Nucleus accumbens (tissue), 56 donors: ENCODE measurements around the gene ADGRV1.

ENCODE experiments used
- DNase-seq, 56 donors: peaks; one replicate each; lab custom pipeline; 2025; lab: John Stamatoyannopoulos, UW

ADGRV1 gene

GRCh38 chr5:90558344-90559192 is at the start of gene ADGRV1:
Gene ADGRV1, plus strand, starts transcription at chr5:90558797. Its CDS starts 99 bp downstream, at chr5:90558896.
- peak in 52 of 56 donors; percentile 8 to 82 (median 55) for DNase-seq

GRCh38 chr5:90510438-90510837 is 48.2 kb upstream of the ADGRV1 start:
- DNase-seq, result no peak

GRCh38 chr5:90514520-90514919 is 44.1 kb upstream of the ADGRV1 start:
- no peak for DNase-seq

GRCh38 chr5:90518661-90519060 is 39.9 kb upstream of the ADGRV1 start:
- DNase-seq, result no peak

GRCh38 chr5:90519081-90519480 is 39.5 kb upstream of the ADGRV1 start:
- no peak for DNase-seq

GRCh38 chr5:90528601-90529193 is 29.9 kb upstream of the ADGRV1 start:
- DNase-seq, result peak in 9 of 56 donors; percentile 22 to 60 (median 35)

- DNase-seq, result peak; percentile 45 to 97 (median 90)
These were observed 29.2 kb upstream of the ADGRV1 start, which contains the start of gene LYSMD3 for GRCh38 chr5:90529194-90529938. Gene LYSMD3, minus strand, starts transcription at chr5:90529584. Its CDS starts 4,295 bp downstream, at chr5:90525289.

- DNase-seq, result peak in 50 of 56 donors; percentile 3 to 89 (median 71)
These were observed 28.5 kb upstream of the ADGRV1 start for GRCh38 chr5:90529939-90530677.

- DNase-seq, result peak in 2 of 56 donors; percentile 2 to 4
These were observed 27.7 kb upstream of the ADGRV1 start for GRCh38 chr5:90530736-90531487.

GRCh38 chr5:90533794-90534193 is 24.8 kb upstream of the ADGRV1 start:
- DNase-seq, result no peak

GRCh38 chr5:90534922-90535321 is 23.7 kb upstream of the ADGRV1 start:
- no peak for DNase-seq

GRCh38 chr5:90542827-90543519 is 15.6 kb upstream of the ADGRV1 start:
- no peak for DNase-seq

- no peak for DNase-seq
These were observed 13.1 kb upstream of the ADGRV1 start for GRCh38 chr5:90545511-90545910.

GRCh38 chr5:90546216-90546837 is 12.3 kb upstream of the ADGRV1 start:
- no peak for DNase-seq

GRCh38 chr5:90547072-90547536 is 11.5 kb upstream of the ADGRV1 start:
- no peak for DNase-seq

- peak in 8 of 56 donors; percentile 1 to 34 (median 8) for DNase-seq
These were observed 10.5 kb upstream of the ADGRV1 start for GRCh38 chr5:90548069-90548593.

- no peak for DNase-seq
These were observed 9.4 kb upstream of the ADGRV1 start for GRCh38 chr5:90549223-90549622.

- DNase-seq, result no peak
These were observed 8.8 kb upstream of the ADGRV1 start for GRCh38 chr5:90549729-90550275.
